WTC11 (cell line): ENCODE data around the gene NR4A3.

Experiments used
- CREB1 ChIP-seq: sonication (generic); formaldehyde crosslinking; IDR thresholded peaks from 2 replicates; pipeline ENCODE4 v1.8.0; 2023; ENCODE audit warnings: mild to moderate bottlenecking, missing genetic modification reagents
- CTCF ChIP-seq: fragments of 200-600 bp; IDR thresholded peaks from 2 replicates; pipeline ENCODE4 v1.8.0; 2022; ENCODE audit warnings: antibody characterized with exemption
- ESRRA ChIP-seq: sonication (generic); formaldehyde crosslinking; IDR thresholded peaks from 2 replicates; pipeline ENCODE4 v1.8.1; 2022; ENCODE audit warnings: mild to moderate bottlenecking, missing genetic modification reagents, borderline replicate concordance
- FOXK1 ChIP-seq: sonication (generic); formaldehyde crosslinking; IDR thresholded peaks from 2 replicates; pipeline ENCODE4 v1.8.0; 2022; ENCODE audit warnings: mild to moderate bottlenecking, moderate library complexity, missing genetic modification reagents
- JUN ChIP-seq: sonication (generic); formaldehyde crosslinking; IDR thresholded peaks from 2 replicates; pipeline ENCODE4 v1.8.0; 2023; ENCODE audit warnings: mild to moderate bottlenecking, missing genetic modification reagents
- TP53 ChIP-seq: sonication (generic); formaldehyde crosslinking; IDR thresholded peaks from 2 replicates; pipeline ENCODE4 v1.8.1; 2023; ENCODE audit warnings: mild to moderate bottlenecking, missing genetic modification reagents
- ZNF121 ChIP-seq: sonication (generic); formaldehyde crosslinking; IDR thresholded peaks from 2 replicates; pipeline ENCODE4 v1.8.0; 2023; ENCODE audit warnings: missing genetic modification reagents
- ZNF416 ChIP-seq: fragments of 250-450 bp; sonication (Bioruptor Pico); IDR thresholded peaks from 2 replicates; pipeline ENCODE4 v1.9.0; 2021; ENCODE audit warnings: mild to moderate bottlenecking, inconsistent platforms
- TF ChIP-seq, protein P1 (sequence below): sonication (generic); formaldehyde crosslinking; IDR thresholded peaks from 2 replicates; pipeline ENCODE4 v1.8.1; 2022; ENCODE audit warnings: low read depth, mild to moderate bottlenecking, moderate library complexity, missing genetic modification reagents, borderline replicate concordance

- no peak for TF ChIP-seq ESRRA
- no peak for TF ChIP-seq CTCF
- no peak for TF ChIP-seq CREB1 (CRISPR knock-in tag)
- TF ChIP-seq JUN (CRISPR knock-in tag) = no peak
- no peak for TF ChIP-seq ZNF121 (CRISPR knock-in tag)
- TF ChIP-seq ZNF416 = no peak
- TF ChIP-seq, protein P1, sequence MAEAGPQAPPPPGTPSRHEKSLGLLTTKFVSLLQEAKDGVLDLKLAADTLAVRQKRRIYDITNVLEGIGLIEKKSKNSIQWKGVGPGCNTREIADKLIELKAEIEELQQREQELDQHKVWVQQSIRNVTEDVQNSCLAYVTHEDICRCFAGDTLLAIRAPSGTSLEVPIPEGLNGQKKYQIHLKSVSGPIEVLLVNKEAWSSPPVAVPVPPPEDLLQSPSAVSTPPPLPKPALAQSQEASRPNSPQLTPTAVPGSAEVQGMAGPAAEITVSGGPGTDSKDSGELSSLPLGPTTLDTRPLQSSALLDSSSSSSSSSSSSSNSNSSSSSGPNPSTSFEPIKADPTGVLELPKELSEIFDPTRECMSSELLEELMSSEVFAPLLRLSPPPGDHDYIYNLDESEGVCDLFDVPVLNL (CRISPR knock-in tag) = no peak
- TF ChIP-seq FOXK1 = no peak
- TF ChIP-seq TP53 (CRISPR knock-in tag) = no peak
Measured at GRCh38 chr9:99833735-99834134, 12.1 kb downstream of the NR4A3 start.
